ENCODE results near the gene COL1A1.

GRCh38 chr17:50219939-50220465 lies 18.6 kb upstream of the COL1A1 start:
- TF ChIP-seq, protein P1, sequence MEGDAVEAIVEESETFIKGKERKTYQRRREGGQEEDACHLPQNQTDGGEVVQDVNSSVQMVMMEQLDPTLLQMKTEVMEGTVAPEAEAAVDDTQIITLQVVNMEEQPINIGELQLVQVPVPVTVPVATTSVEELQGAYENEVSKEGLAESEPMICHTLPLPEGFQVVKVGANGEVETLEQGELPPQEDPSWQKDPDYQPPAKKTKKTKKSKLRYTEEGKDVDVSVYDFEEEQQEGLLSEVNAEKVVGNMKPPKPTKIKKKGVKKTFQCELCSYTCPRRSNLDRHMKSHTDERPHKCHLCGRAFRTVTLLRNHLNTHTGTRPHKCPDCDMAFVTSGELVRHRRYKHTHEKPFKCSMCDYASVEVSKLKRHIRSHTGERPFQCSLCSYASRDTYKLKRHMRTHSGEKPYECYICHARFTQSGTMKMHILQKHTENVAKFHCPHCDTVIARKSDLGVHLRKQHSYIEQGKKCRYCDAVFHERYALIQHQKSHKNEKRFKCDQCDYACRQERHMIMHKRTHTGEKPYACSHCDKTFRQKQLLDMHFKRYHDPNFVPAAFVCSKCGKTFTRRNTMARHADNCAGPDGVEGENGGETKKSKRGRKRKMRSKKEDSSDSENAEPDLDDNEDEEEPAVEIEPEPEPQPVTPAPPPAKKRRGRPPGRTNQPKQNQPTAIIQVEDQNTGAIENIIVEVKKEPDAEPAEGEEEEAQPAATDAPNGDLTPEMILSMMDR (optimal IDR thresholded peaks at IDR 0.05 in 1 of 3, IDR thresholded peaks at IDR 0.05 in 1 of 3, conservative IDR thresholded peaks at IDR 0.05 in 1 of 3; ENCODE audit: extremely low read depth in 1 of 3, insufficient read depth in 2 of 3, low read length in 3 of 3): no peak
- no peak for TF ChIP-seq EZH2 (IDR thresholded peaks at IDR 0.05; ENCODE audit: low read length)

Data from keratinocyte (primary cell).